Measurements from ENCODE around the gene PDPK1.

The PDPK1 gene

GRCh38 chr16:2507665-2508064, 30.2 kb upstream of the PDPK1 start:
- no peak for DNase-seq

DNA sequence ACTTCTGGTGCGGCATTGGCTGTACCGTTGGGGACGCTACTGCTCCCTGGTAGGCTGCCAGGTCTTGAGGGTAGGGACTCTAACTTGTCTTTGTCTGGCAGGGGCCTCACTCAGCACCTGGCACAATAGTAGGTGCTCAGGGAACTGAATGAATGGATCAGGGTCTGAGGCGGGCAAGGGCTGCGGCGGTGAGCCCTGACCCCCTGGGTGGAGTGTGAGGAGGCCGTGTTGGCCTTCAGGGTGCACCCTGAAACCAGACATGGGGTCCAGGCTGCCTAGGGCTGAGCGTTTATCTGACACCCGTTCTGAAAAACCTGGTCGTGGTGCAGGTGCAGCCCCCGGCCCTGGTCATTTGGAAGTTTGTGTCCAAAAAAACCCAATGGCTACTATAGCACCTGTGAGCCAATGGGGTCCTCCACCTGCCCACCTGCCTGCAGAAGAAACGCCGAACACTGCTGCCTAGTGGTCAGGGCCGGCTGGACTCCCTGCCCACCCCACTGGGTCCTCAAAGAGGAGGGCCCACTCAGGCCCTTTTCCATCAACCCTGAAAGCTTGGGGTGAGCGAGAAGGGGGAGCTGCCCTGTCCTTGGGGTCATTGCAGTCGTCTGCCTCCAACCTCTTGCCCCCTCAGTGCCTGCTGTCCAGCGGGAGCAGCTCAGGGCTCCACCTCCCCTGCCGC, 29.0 kb upstream of the PDPK1 start:
- DNase-seq = no peak

DNA sequence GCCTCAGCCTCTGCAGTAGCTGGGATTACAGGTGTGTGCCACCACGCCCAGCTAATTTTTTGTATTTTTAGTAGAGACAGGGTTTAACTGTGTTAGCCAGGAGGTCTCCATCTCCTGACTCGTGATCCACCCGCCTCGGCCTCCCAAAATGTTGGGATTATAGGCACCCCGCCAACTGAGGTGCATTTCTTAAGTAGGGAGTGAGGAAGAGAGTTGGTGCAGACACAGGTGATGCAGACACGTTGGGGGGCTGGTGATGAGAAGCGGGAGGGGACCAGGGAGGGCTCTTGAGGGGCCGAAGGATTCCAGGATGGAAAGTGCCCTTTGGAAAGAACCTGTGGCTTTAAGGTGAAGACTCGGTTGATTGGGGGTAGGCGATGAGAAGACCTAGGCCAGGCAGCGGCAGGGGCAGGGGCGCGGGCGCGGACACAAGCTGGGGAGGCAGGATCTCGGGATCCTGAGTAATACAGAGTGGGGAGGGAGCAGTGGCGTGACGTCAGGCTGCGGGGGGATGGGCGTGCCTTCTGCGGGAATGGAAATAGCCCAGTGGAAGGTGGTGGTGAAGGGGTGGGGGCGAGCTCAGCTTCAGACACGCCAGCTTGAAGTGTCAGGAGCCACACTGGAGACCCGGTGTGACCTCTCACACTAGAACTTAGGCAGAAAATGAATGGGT, 26.6 kb upstream of the PDPK1 start:
- DNase-seq = no peak

DNA sequence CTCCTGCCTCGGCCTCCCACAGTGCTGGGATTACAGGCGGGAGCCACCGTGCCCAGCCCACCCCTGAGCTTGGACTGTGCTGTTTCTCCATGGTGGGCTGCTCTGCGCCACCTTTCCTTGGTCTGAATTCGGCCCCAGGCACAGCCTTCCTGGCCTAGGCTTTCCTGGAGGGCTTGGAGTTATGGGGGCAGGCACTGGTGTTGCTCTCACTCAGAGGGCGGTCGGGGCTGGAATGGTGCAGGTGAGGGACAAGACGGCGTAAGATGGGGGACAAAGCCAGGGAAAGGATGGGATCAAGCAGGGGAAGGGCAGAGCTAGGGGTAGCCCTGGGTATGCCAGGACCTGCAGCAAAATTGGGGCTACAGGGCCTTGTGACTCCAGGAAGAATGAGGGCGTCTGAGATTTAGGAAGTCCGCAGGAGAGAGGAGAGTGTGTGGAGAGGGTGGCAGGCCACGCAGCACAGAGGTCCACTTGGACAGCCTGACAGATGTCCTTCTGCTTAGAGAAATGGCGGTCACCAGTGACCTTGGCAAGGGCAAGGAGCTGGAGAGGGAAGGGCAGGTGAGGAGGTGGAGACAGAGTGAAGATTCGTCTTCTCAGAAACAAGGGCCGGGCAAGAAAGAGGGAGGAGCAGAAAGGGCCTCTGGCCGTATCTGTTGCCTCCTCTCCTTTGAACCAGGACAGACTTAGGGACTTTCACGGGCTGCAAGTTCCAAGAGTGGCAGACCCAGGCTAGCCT, 25.7 kb upstream of the PDPK1 start:
- DNase-seq = no peak

GRCh38 chr16:2512735-2513404, 25.0 kb upstream of the PDPK1 start:
- DNase-seq = peak; percentile 50

GRCh38 chr16:2513405-2514332, 24.2 kb upstream of the PDPK1 start, which contains the start of gene ATP6V0C:
ATP6V0C (plus strand) TSS chr16:2513952; CDS start chr16:2514104, 152 bp downstream.
- DNase-seq = peak; percentile 96

GRCh38 chr16:2514333-2515179, 23.3 kb upstream of the PDPK1 start:
- peak; percentile 32 for DNase-seq

- no peak for DNase-seq
Observed at GRCh38 chr16:2515180-2515851, 22.5 kb upstream of the PDPK1 start.

DNA sequence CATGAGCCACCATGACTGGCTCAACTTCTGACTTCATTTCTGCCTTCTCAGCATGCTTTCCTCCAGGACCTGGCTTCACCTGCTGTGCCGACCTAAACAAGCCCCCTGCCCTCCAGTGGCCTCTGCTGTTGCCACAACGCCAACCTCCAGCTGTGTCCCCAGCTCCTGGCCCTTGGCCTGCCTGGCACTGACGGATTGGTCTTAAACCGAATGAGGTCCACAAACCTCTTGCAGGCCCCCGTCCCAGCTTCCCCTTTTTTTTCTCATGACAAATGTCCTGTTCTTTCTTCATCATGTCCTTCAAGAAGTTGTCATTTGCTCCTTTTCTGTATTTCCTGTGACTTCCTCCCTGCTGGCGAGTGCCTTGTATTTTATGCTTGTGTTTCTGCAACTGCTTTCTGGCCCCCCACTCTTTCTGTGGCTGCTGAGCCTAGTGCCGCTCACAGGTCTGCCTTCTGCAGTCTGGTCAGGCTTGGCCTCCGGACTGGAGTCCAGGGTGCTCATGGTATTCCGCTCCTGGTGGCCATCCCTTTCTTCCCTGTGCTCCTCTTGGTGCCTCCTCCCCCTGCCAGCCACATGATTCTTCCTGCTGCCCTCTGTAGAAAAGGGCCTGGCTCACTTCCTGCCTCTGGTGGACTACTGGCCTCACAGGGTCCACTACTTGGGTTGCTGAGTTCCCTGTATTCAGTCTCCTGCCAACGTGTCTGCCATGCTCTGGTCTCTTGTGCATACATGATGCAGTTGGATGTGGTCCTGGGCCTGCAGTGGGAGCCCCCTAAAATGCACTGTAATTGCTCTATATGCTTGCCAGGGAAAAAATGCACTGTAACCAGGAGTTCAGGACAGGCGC, 21.2 kb upstream of the PDPK1 start:
- no peak for DNase-seq

- no peak for DNase-seq
Observed at GRCh38 chr16:2517954-2518605, 19.7 kb upstream of the PDPK1 start.

DNA sequence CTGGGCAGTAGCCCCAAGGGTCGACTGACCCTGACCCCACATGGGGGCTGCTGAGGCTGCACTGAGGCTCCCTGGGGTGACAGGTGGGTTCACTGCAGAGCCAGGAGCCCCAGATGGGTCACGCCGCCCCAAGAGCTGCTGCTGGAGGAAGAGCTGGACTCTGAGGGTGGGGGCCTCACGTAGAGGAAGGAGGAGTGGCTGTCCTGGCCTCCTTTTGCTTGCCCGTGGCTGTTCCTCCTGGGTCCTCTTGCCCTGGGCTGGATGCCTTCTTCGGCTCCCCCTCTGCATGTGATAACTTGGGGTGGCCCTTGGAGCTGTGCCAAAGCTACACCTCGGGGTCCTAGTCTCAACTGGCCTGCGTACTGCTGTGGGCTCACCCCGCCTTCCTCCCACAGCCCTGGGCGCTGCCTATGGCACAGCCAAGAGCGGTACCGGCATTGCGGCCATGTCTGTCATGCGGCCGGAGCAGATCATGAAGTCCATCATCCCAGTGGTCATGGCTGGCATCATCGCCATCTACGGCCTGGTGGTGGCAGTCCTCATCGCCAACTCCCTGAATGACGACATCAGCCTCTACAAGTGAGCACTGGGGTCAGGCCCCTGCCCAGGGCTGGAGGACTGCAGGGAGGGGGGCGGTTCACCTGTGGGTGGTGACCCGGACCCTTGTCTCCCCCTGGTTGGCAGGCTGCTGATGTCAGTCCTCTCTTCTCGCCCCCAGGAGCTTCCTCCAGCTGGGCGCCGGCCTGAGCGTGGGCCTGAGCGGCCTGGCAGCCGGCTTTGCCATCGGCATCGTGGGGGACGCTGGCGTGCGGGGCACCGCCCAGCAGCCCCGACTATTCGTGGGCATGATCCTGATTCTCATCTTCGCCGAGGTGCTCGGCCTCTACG, 18.8 kb upstream of the PDPK1 start:
- DNase-seq = no peak

DNA sequence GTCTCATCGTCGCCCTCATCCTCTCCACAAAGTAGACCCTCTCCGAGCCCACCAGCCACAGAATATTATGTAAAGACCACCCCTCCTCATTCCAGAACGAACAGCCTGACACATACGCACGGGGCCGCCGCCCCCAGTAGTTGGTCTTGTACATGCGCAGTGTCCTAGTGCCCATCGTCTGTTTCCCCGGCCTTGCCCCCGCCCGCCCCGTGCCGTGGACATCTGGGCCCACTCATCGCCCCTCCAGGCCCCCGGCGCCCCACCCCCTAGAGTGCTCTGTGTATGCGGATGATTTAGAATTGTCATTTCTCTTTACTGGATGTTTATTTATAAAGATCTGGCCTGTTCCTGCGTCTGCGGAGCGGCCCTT, 18.1 kb upstream of the PDPK1 start:
- DNase-seq = no peak

DNA sequence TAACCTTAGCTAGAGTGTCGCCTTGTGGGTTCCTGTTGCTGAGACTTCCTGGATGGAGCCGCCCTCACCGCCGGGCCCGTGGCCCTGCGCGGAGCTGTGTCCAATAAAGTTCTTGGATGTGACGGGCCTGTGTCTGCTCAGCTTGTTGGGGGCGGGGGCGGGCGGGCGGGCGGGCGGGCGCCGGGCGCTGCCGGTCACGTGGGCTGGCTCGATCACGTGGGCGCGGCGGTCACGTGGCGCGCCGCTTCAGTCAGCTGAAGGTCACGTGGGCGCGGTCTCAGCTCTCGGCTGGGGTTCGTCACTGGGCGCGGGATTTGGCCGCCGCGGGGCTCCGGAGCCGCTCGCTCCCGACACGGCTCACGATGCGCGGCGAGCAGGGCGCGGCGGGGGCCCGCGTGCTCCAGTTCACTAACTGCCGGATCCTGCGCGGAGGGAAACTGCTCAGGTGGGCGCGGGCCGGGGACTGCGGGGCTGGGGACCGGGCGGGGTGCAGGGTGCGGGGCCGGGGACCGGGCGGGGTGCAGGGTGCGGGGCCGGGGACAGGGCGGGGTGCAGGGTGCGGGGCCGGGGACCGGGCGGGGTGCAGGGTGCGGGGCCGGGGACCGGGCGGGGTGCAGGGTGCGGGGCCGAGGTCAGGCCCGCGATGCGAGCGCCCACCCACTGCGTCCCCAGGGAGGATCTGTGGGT, 17.6 kb upstream of the PDPK1 start, which contains the start of gene AMDHD2:
TSS of gene AMDHD2 (plus strand) at position 275 of the 687 bp plus-strand sequence. CDS start at position 363, 88 bp downstream.
- DNase-seq = peak; percentile 92

DNA sequence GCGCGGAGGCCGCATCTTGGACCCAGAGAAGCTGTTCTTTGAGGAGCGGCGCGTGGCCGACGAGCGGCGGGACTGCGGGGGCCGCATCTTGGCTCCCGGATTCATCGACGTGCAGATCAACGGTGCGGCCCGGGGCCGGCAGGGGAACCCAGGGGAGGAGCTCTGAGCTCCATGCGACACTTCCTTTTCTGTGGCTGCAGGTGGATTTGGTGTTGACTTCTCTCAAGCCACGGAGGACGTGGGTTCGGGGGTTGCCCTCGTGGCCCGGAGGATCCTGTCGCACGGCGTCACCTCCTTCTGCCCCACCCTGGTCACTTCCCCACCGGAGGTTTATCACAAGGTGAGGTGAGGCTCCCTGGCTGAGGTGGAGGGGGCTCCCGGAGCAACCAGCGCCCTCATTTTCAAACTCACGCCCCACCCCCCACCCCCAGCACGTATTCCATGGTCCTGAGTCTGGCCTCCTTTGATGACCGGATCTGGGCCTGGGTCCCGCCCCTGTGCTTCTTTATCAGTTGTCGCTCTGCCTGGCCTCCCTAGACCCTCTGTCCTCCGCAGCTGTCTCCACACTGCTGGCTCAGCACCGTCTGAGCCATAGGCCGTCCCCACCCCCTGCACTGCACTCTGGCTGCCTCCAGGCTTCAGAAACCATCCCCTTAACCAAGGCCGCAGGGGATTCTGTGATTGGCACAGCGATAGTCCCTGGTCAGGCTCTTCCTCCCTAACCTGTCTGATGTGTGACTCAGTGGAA, 16.9 kb upstream of the PDPK1 start:
- peak; percentile 63 for DNase-seq

DNA sequence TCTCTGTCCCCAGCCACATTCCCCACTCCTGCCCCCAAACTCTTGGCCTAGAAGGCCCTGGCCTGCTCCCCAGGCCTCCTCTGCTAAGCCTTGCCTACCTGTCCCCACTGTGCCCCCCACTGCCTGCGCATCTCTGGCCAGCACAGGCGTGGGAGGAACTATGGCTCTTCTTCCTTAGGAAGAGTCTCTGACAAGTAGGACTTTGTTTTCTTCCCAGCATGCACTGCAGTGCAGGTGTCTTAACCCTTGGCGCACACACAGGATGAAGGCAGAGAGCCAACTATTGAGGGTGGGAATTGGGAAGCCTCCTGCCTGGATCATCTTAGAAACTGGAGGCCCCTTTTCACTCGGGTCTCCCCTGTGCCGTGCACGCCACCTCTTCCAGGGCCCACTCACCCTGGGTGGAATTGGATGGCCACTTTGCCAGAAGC, 14.0 kb upstream of the PDPK1 start:
- no peak for DNase-seq

GRCh38 chr16:2524339-2524938, 13.4 kb upstream of the PDPK1 start:
- DNase-seq = no peak

All from CD4-positive, alpha-beta T cell treated with Interleukin-6 for 4 hours (primary cell).